ENCODE data around the gene CFAP91. TPM values are rescaled to one million over a fixed set of nuclear protein-coding genes. Genes with fewer than 3 reads are reported as not detected.

Gene CFAP91
- total RNA-seq, 4 donors from 2014 or later, result 0.91 to 5.1 (median 1.7) TPM

GRCh38 chr3:119748991-119749390 is 46.2 kb downstream of the CFAP91 start:
- TF ChIP-seq POLR2A (IDR thresholded peaks at IDR 0.05), result no peak
- no peak for TF ChIP-seq CTCF (IDR thresholded peaks at IDR 0.05)
- intact Hi-C loops (cut with DNase I; ENCODE audit: low total_unique reads), result no loop called here
- DNase-seq (ENCODE audit: low spot score in 2 of 2), result no peak
- WGBS, 2 donors, result 92% methylated on average over 1 of the region's 1 CpG
- H3K4me3 ChIP-seq (ENCODE audit: low read depth, poor library complexity, severe bottlenecking), result no peak overlapping the region

GRCh38 chr3:119751423-119751822 is 48.6 kb downstream of the CFAP91 start:
- TF ChIP-seq CTCF (IDR thresholded peaks at IDR 0.05) (no peak), POLR2A (IDR thresholded peaks at IDR 0.05) (no peak)
- H3K4me3 ChIP-seq (ENCODE audit: low read depth, poor library complexity, severe bottlenecking), result no peak overlapping the region
- WGBS, 2 donors, result 73 to 90% methylated on average over 3 of the region's 3 CpGs
- no peak for DNase-seq (ENCODE audit: low spot score in 2 of 2)
- intact Hi-C loops (cut with DNase I; ENCODE audit: low total_unique reads), result no loop called here

Other genes starting within 250 kb of the CFAP91 start
- 10 to 100 TPM; 20.9 to 39.9 (median 29.9) TPM for gene TMEM39A, start 239.4 kb upstream of the CFAP91 start, total RNA-seq
- gene POGLUT1, start 234.1 kb upstream of the CFAP91 start, total RNA-seq, result 10 to 100 TPM in 3 of 4 donors, 1 to 10 TPM in 1; 9.9 to 17.5 (median 13.4) TPM
- gene TIMMDC1, start 204.5 kb upstream of the CFAP91 start, total RNA-seq, result 10 to 100 TPM; 40.4 to 41.9 (median 40.5) TPM
- not detected for gene CD80, start 143.4 kb upstream of the CFAP91 start, total RNA-seq
- gene ADPRH, start 123.5 kb upstream of the CFAP91 start, total RNA-seq, result 1 to 10 TPM; 1.1 to 3.6 (median 2.1) TPM
- gene PLA1A, start 105.1 kb upstream of the CFAP91 start, total RNA-seq, result 1 to 10 TPM in 1 of 4 donors, under 1 TPM in 3; 0.34 to 2.6 (median 0.82) TPM
- gene POPDC2, start 42.4 kb upstream of the CFAP91 start, total RNA-seq, result 1 to 10 TPM in 3 of 4 donors, under 1 TPM in 1; 0.97 to 1.9 (median 1.3) TPM
- gene COX17, start 25.6 kb upstream of the CFAP91 start, total RNA-seq, result 10 to 100 TPM; 16.2 to 43.1 (median 29.9) TPM
- not detected for gene NR1I2, start 79.1 kb downstream of the CFAP91 start, total RNA-seq